IMR-90 (cell line): ENCODE data around the gene LSM14B. TPM values are rescaled to one million over a fixed set of nuclear protein-coding genes. Genes with fewer than 3 reads are reported as not detected.

Source experiments
- ATAC-seq: fragments of 200-7000 bp; cut with Tn5 transposase; 2 replicates; pipeline ENCODE4 v1.9.1; 2020; ENCODE audit warnings: low read depth, mild to moderate bottlenecking, moderate library complexity
- BruUV-seq: library from RNA; stranded (reverse); fragments of 400-500 nt; replicated peaks from 2 replicates; lab custom pipeline; 2021; lab: Mats Ljungman, UMichigan
- CTCF ChIA-PET: fragments of 300-600 bp; formaldehyde crosslinking; extraction: SDS; loops from one replicate; lab custom pipeline; 2021; ENCODE audit warnings: antibody characterized with exemption; lab: Yijun Ruan, JAX
- POLR2A ChIA-PET: fragments of 300-600 bp; sonication (Branson Sonifier 250); formaldehyde crosslinking; loops from one replicate; lab custom pipeline; 2022; ENCODE audit warnings: antibody characterized with exemption; ENCODE audit not compliant: unreplicated experiment; lab: Charles Lee
- DNase-seq: peaks from one replicate; pipeline ENCODE4 v3.0.0; 2013
- H2AFZ ChIP-seq: replicated peaks from 2 replicates; pipeline ENCODE3; 2013; ENCODE audit warnings: low read length, mild to moderate bottlenecking; ENCODE audit not compliant: poor library complexity
- H2AK5ac ChIP-seq: 2 replicates; pipeline ENCODE4 v1.6.1; 2013; ENCODE audit warnings: low read depth, low read length, inconsistent platforms
- H2AK9ac ChIP-seq: replicated peaks from 2 replicates; pipeline ENCODE3; 2013; ENCODE audit warnings: mild to moderate bottlenecking, low read depth, low read length, moderate library complexity; ENCODE audit not compliant: poor library complexity
- H2BK120ac ChIP-seq: 2 replicates; pipeline ENCODE4 v1.6.1; 2013; ENCODE audit warnings: low read depth, low read length, inconsistent platforms
- H2BK15ac ChIP-seq: 3 replicates; pipeline ENCODE4 v1.6.1; 2013; ENCODE audit warnings: low read depth, low read length, inconsistent platforms
- H2BK20ac ChIP-seq: 2 replicates; pipeline ENCODE4 v1.6.1; 2013; ENCODE audit warnings: low read depth, mild to moderate bottlenecking, inconsistent platforms, low read length, moderate library complexity
- H2BK5ac ChIP-seq: 2 replicates; pipeline ENCODE4 v1.6.1; 2013; ENCODE audit warnings: mild to moderate bottlenecking, low read depth, low read length, inconsistent platforms; ENCODE audit not compliant: poor library complexity, severe bottlenecking
- H3K14ac ChIP-seq: replicated peaks from 2 replicates; pipeline ENCODE4 v1.6.1; 2013; ENCODE audit warnings: low read depth, low read length, inconsistent platforms
- H3K18ac ChIP-seq: 2 replicates; pipeline ENCODE4 v1.6.1; 2013; ENCODE audit warnings: low read depth, low read length, control low read depth
- H3K23ac ChIP-seq: 2 replicates; pipeline ENCODE4 v1.6.1; 2013; ENCODE audit warnings: low read depth, low read length, inconsistent platforms
- H3K27ac ChIP-seq: 2 replicates; pipeline ENCODE4 v1.5.1; 2013; ENCODE audit warnings: mild to moderate bottlenecking, control low read depth, low read length; ENCODE audit not compliant: insufficient read depth
- H3K27me3 ChIP-seq: 2 replicates; pipeline ENCODE4 v1.6.1; 2013; ENCODE audit warnings: low read length; ENCODE audit not compliant: control insufficient read depth, insufficient read depth
- H3K36me3 ChIP-seq: 2 replicates; pipeline ENCODE4 v1.6.1; 2013; ENCODE audit warnings: low read length, mixed read lengths; ENCODE audit not compliant: control insufficient read depth, insufficient read depth
- H3K4ac ChIP-seq: 2 replicates; pipeline ENCODE4 v1.6.1; 2013; ENCODE audit warnings: low read depth, low read length, inconsistent platforms
- H3K4me1 ChIP-seq: 2 replicates; pipeline ENCODE4 v1.6.1; 2013; ENCODE audit warnings: low read length, mixed read lengths; ENCODE audit not compliant: control insufficient read depth, insufficient read depth
- H3K4me2 ChIP-seq: 2 replicates; pipeline ENCODE4 v1.6.1; 2013; ENCODE audit warnings: low read depth, mild to moderate bottlenecking, control low read depth, low read length, moderate library complexity
- H3K4me3 ChIP-seq: 2 replicates; pipeline ENCODE4 v1.5.1; 2013; ENCODE audit warnings: low read depth, mild to moderate bottlenecking, control low read depth, low read length, moderate library complexity; ENCODE audit not compliant: insufficient read depth
- H3K56ac ChIP-seq: 2 replicates; pipeline ENCODE4 v1.6.1; 2013; ENCODE audit warnings: low read length, inconsistent platforms; ENCODE audit not compliant: insufficient read depth; ENCODE audit errors: extremely low read depth
- H3K79me1 ChIP-seq, 2 experiments: 2 replicates each; pipeline ENCODE4 v1.6.1; 2013; ENCODE audit warnings: low read length in 2 of 2, inconsistent platforms in 1 of 2, low read depth in 1 of 2
- H3K9ac ChIP-seq: 2 replicates; pipeline ENCODE4 v1.6.1; 2013; ENCODE audit warnings: low read depth, low read length, control low read depth
- H3K9me1 ChIP-seq: 2 replicates; pipeline ENCODE4 v1.6.1; 2013; ENCODE audit warnings: low read length, inconsistent platforms; ENCODE audit not compliant: insufficient read depth
- H3K9me3 ChIP-seq: 2 replicates; pipeline ENCODE4 v1.6.1; 2013; ENCODE audit warnings: low read length; ENCODE audit not compliant: control insufficient read depth, insufficient read depth
- H4K20me1 ChIP-seq: 2 replicates; pipeline ENCODE4 v1.6.1; 2013; ENCODE audit warnings: low read length, inconsistent platforms; ENCODE audit not compliant: insufficient read depth
- H4K5ac ChIP-seq: 2 replicates; pipeline ENCODE4 v1.6.1; 2013; ENCODE audit warnings: mild to moderate bottlenecking, low read depth, low read length, control low read depth
- H4K8ac ChIP-seq, 2 experiments: 2 replicates each; pipeline ENCODE4 v1.6.1; 2013; ENCODE audit warnings: low read depth in 2 of 2, low read length in 2 of 2, control low read depth in 1 of 2, inconsistent platforms in 1 of 2
- H4K91ac ChIP-seq: 2 replicates; pipeline ENCODE4 v1.6.1; 2013; ENCODE audit warnings: low read depth, low read length, inconsistent platforms; ENCODE audit not compliant: insufficient read depth
- BHLHE40 ChIP-seq: fragments of 150-350 bp; IDR thresholded peaks from 2 replicates; pipeline ENCODE4 v1.6.1; 2016; ENCODE audit warnings: mild to moderate bottlenecking, low read depth, low read length
- CEBPB ChIP-seq: IDR thresholded peaks from 2 replicates; pipeline ENCODE4 v1.6.1; 2012; ENCODE audit warnings: low read depth, low read length, improper control_type of control experiment
- CHD1 ChIP-seq: IDR thresholded peaks from 2 replicates; pipeline ENCODE4 v1.6.1; 2012; ENCODE audit warnings: low read depth, low read length, improper control_type of control experiment
- FOS ChIP-seq: fragments of 150-350 bp; IDR thresholded peaks from 2 replicates; pipeline ENCODE4 v1.6.1; 2016; ENCODE audit warnings: low read depth, low read length
- MAZ ChIP-seq: IDR thresholded peaks from 2 replicates; pipeline ENCODE4 v1.6.1; 2012; ENCODE audit warnings: low read depth, mild to moderate bottlenecking, low read length, improper control_type of control experiment, moderate library complexity, borderline replicate concordance
- MXI1 ChIP-seq: IDR thresholded peaks from 2 replicates; pipeline ENCODE4 v1.6.1; 2012; ENCODE audit warnings: low read depth, mild to moderate bottlenecking, low read length, moderate library complexity, borderline replicate concordance
- NFE2L2 ChIP-seq: fragments of 150-350 bp; IDR thresholded peaks from 2 replicates; pipeline ENCODE4 v1.6.1; 2016; ENCODE audit warnings: low read depth, mild to moderate bottlenecking, low read length
- POLR2A ChIP-seq: IDR thresholded peaks from 2 replicates; pipeline ENCODE4 v1.6.1; 2012; ENCODE audit warnings: mild to moderate bottlenecking, low read depth, low read length
- RCOR1 ChIP-seq: IDR thresholded peaks from 2 replicates; pipeline ENCODE4 v1.6.1; 2012; ENCODE audit warnings: mild to moderate bottlenecking, low read length, improper control_type of control experiment; ENCODE audit not compliant: insufficient replicate concordance
- RFX5 ChIP-seq: IDR thresholded peaks from 2 replicates; pipeline ENCODE4 v1.8.0; 2012; ENCODE audit warnings: low read depth, mild to moderate bottlenecking, low read length, moderate library complexity
- WGBS, 2 experiments: methylation state at CpG; one replicate each; pipeline versions ENCODE4 v1.1.5 to v1.1.7; 2013; ENCODE audit warnings: missing lambda C conversion rate in 2 of 2; ENCODE audit not compliant: insufficient read length in 1 of 2; ENCODE audit errors: extremely low coverage in 2 of 2; 5-methylcytosine and 5-hydroxymethylcytosine counted together
- dilution Hi-C: fragments of 300-500 bp; cut with HindIII; formaldehyde crosslinking; loops from one replicate; pipeline ENCODE4 v1.14.3; 2018; ENCODE audit warnings: low sequenced_read_pairs; ENCODE audit not compliant: unreplicated experiment
- in situ Hi-C: fragments of 300-500 bp; cut with MboI; formaldehyde crosslinking; loops from 3 replicates; pipeline ENCODE4 v1.14.3; 2019; ENCODE audit warnings: low sequenced_read_pairs, inconsistent platforms, mixed read lengths
- intact Hi-C: fragments of 100-400 bp; cut with micrococcal nuclease; formaldehyde crosslinking; loops from 2 replicates; pipeline ENCODE4 v1.10.0; 2022
- polyA plus RNA-seq, 3 experiments: library from polyadenylated mRNA; depleted of rRNA; stranded (reverse); fragments of >200 nt; gene quantifications; 2 replicates each; pipeline ENCODE4 v1.2.3, GENCODE V29; 2012; ENCODE audit warnings: low replicate concordance in 1 of 3
- total RNA-seq: library from RNA; depleted of rRNA; stranded (reverse); fragments of >200 nt; gene quantifications from 2 replicates; pipeline ENCODE4 v1.2.3, GENCODE V29; 2012

Gene LSM14B
- total and polyA plus RNA-seq, 2 of the 4 experiments (the other 2 are of a cell fraction), result 23.7 to 41.1 TPM

- H3K23ac ChIP-seq, result no peak overlapping the region
- no peak overlapping the region for H2BK20ac ChIP-seq
- peaks cover 7% of the 10 kb centered on the region for H3K4me1 ChIP-seq
- no peak overlapping the region for H3K4ac ChIP-seq
- H3K14ac ChIP-seq, result no peak overlapping the region
- no peak overlapping the region for H2AK9ac ChIP-seq
- H3K9ac ChIP-seq, result no peak overlapping the region
- no peak overlapping the region for H2BK15ac ChIP-seq
- no peak overlapping the region for H2AK5ac ChIP-seq
- intact Hi-C loops (no loop called here), in situ Hi-C loops (no loop called here), dilution Hi-C loops (no loop called here)
- H2BK5ac ChIP-seq, result no peak overlapping the region
- H3K4me3 ChIP-seq, result no peak overlapping the region
- POLR2A ChIA-PET, result no interaction called here
- ATAC-seq (no peak), DNase-seq (no peak)
- H2BK120ac ChIP-seq, result no peak overlapping the region
- H3K18ac ChIP-seq, result no peak overlapping the region
- no TSS peak for BruUV-seq
- WGBS, 2 experiments, result 90% methylated on average over 12 of the region's 25 CpGs; no CpG with 5 or more reads in 1 of the 2 experiments
- CTCF ChIA-PET, result no interaction called here
- H4K5ac ChIP-seq, result no peak overlapping the region
- H3K27ac ChIP-seq, result no peak overlapping the region
- no peaks in the 10 kb centered on the region for H3K9me3 ChIP-seq
- no peak overlapping the region for H2AFZ ChIP-seq
- H4K8ac ChIP-seq, result no peak overlapping the region
- H4K91ac ChIP-seq, result no peak overlapping the region
- no peak overlapping the region for H3K4me2 ChIP-seq
- no peaks in the 10 kb centered on the region for H3K27me3 ChIP-seq
- H3K36me3 ChIP-seq, result peaks cover 59% of the 10 kb centered on the region
- peaks cover 17% of the 10 kb centered on the region for H4K20me1 ChIP-seq
- H3K9me1 ChIP-seq, result peaks cover 16% of the 10 kb centered on the region; the same call in 1 of the 2 replicates
- H3K79me1 ChIP-seq, result peaks cover 8 to 37% of the 10 kb centered on the region in 2 experiments
- no peak for TF ChIP-seq BHLHE40
- no peak for TF ChIP-seq CEBPB
- TF ChIP-seq RCOR1, result no peak
- no peak for TF ChIP-seq MXI1
- TF ChIP-seq NFE2L2, result no peak
- TF ChIP-seq FOS, result no peak
- no peak for TF ChIP-seq POLR2A
- no peak for TF ChIP-seq CHD1
- TF ChIP-seq MAZ, result no peak
- TF ChIP-seq RFX5, result no peak
- no peak overlapping the region for H3K56ac ChIP-seq
These were observed 41.2 kb downstream of the LSM14B start for GRCh38 chr20:62163485-62163865.
